Measurements from ENCODE around the gene ACSS2.
"Not testable (repeated sequence)": the region's sequence is repeated elsewhere in the genome, so short reads cannot be mapped to it uniquely, and the experiment has no call there.

The ACSS2 gene

GRCh38 chr20:34875642-34876405 is 588 bp upstream of the ACSS2 start:
- peak; percentile 100 for DNase-seq

- no peak for DNase-seq
Observed at GRCh38 chr20:34880215-34880850, 3.9 kb downstream of the ACSS2 start.

- not testable (repeated sequence) for DNase-seq
Observed at GRCh38 chr20:34880971-34881370, 4.6 kb downstream of the ACSS2 start.

GRCh38 chr20:34881689-34882088 is 5.3 kb downstream of the ACSS2 start:
- DNase-seq: no peak

- DNase-seq: no peak
Observed at GRCh38 chr20:34883087-34883688, 6.8 kb downstream of the ACSS2 start.

GRCh38 chr20:34883809-34884208 is 7.4 kb downstream of the ACSS2 start:
- DNase-seq: no peak

- DNase-seq: no peak
Observed at GRCh38 chr20:34884260-34884659, 7.8 kb downstream of the ACSS2 start.

- DNase-seq: no peak
Observed at GRCh38 chr20:34886122-34886521, 9.7 kb downstream of the ACSS2 start.

- DNase-seq: no peak
Observed at GRCh38 chr20:34887023-34887422, 10.6 kb downstream of the ACSS2 start.

GRCh38 chr20:34888468-34888867 is 12.1 kb downstream of the ACSS2 start:
- DNase-seq: no peak

GRCh38 chr20:34891166-34892062 is 15.0 kb downstream of the ACSS2 start:
- peak; percentile 66 to 93 for DNase-seq

- DNase-seq: no peak
Observed at GRCh38 chr20:34892671-34893070, 16.3 kb downstream of the ACSS2 start.

GRCh38 chr20:34894723-34895122 is 18.3 kb downstream of the ACSS2 start:
- DNase-seq: no peak

GRCh38 chr20:34895465-34895864 is 19.1 kb downstream of the ACSS2 start:
- DNase-seq: no peak

GRCh38 chr20:34896086-34896621 is 19.7 kb downstream of the ACSS2 start:
- no peak for DNase-seq

GRCh38 chr20:34898129-34898528 is 21.7 kb downstream of the ACSS2 start:
- DNase-seq: not testable (repeated sequence)

GRCh38 chr20:34898731-34899130 is 22.3 kb downstream of the ACSS2 start:
- DNase-seq: not testable (repeated sequence)

- no peak for DNase-seq
Observed at GRCh38 chr20:34904202-34904621, 27.8 kb downstream of the ACSS2 start.

- peak; percentile 99 to 100 for DNase-seq
Observed at GRCh38 chr20:34907616-34908469, 31.4 kb downstream of the ACSS2 start.

GRCh38 chr20:34915131-34915530 is 38.7 kb downstream of the ACSS2 start:
- DNase-seq: no peak

- DNase-seq: no peak
Observed at GRCh38 chr20:34915749-34916455, 39.5 kb downstream of the ACSS2 start.

Data from SW 1271 (cell line).